Osteoblast (primary cell): ENCODE results near the gene NTMT1. TPM values are rescaled to one million over a fixed set of nuclear protein-coding genes. Genes with fewer than 3 reads are reported as not detected.
A peak's percentile ranks its signal among the peaks of the same experiment; 100 is the strongest.

Experiments used
- DNase-seq: peaks from one replicate; pipeline ENCODE4 v3.0.0; 2011; ENCODE audit warnings: low spot score, mixed read lengths; ENCODE audit not compliant: insufficient read length; ENCODE audit errors: missing footprints
- H2AFZ ChIP-seq: 2 replicates; pipeline ENCODE4 v1.6.0; 2011; ENCODE audit warnings: mild to moderate bottlenecking, low read length
- H3K27ac ChIP-seq: 2 replicates; pipeline ENCODE4 v1.5.1; 2011; ENCODE audit warnings: mild to moderate bottlenecking, low read depth, low read length, moderate library complexity
- H3K27me3 ChIP-seq: 2 replicates; pipeline ENCODE4 v1.6.0; 2012; ENCODE audit warnings: mild to moderate bottlenecking, control low read depth, inconsistent platforms, low read length, moderate library complexity; ENCODE audit not compliant: insufficient read depth
- H3K36me3 ChIP-seq: 2 replicates; pipeline ENCODE4 v1.5.1; 2011; ENCODE audit warnings: mild to moderate bottlenecking, low read length, control low read depth, moderate library complexity; ENCODE audit not compliant: insufficient read depth
- H3K4me1 ChIP-seq: 2 replicates; pipeline ENCODE4 v1.5.1; 2011; ENCODE audit warnings: mild to moderate bottlenecking, low read length, control low read depth, moderate library complexity; ENCODE audit not compliant: insufficient read depth
- H3K4me2 ChIP-seq: 2 replicates; pipeline ENCODE4 v1.6.0; 2011; ENCODE audit warnings: mild to moderate bottlenecking, low read length; ENCODE audit not compliant: insufficient read depth
- H3K4me3 ChIP-seq: fragments of 200-600 bp; sonication (generic); 3 replicates; pipeline ENCODE4 v1.5.1; 2012; ENCODE audit warnings: mild to moderate bottlenecking, low read length, inconsistent platforms; ENCODE audit not compliant: insufficient read depth
- H3K79me2 ChIP-seq: 2 replicates; pipeline ENCODE4 v1.6.0; 2012; ENCODE audit warnings: mild to moderate bottlenecking, low read length, control low read depth, inconsistent platforms; ENCODE audit not compliant: insufficient read depth
- H3K9me3 ChIP-seq: 2 replicates; pipeline ENCODE4 v1.5.1; 2011; ENCODE audit warnings: low read depth, low read length, control low read depth
- H4K20me1 ChIP-seq: 2 replicates; pipeline ENCODE4 v1.6.0; 2012; ENCODE audit warnings: mild to moderate bottlenecking, low read length, control low read depth; ENCODE audit not compliant: insufficient read depth
- total RNA-seq: library from RNA; depleted of rRNA; stranded (reverse); fragments of >200 nt; gene quantifications from 2 replicates; pipeline ENCODE4 v1.2.3, GENCODE V29; 2012
- TF ChIP-seq, protein P1 (sequence below): IDR thresholded peaks from 2 replicates; pipeline ENCODE4 v1.5.1; 2011; ENCODE audit warnings: mild to moderate bottlenecking, low read depth, low read length, moderate library complexity; ENCODE audit errors: extremely low read depth

NTMT1 gene
- total RNA-seq, 1 donor, result 26.4 TPM

DNA sequence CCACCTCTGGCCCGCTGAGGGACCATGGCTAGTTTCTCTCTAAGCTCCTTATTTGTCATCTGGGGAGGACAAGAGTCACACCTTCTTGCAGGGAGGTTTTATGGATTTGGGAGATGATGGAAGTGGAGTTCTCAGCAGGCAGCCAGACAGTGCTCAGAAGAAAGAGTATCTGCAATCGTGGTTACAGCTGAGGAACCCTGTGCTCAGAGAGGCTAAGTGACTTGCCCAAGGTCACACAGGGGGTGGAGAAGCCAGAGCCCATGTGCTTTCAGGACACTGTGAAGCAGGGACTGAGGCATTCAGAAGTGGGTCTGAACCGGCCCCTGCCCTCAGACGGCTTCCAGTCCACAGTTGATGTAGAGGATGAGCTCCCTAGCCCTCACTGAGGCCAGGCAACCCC is 50.3 kb downstream of the NTMT1 start:
- H3K9me3 ChIP-seq, result no peaks in the 10 kb centered on the region
- no peak overlapping the region for H3K4me3 ChIP-seq
- H3K4me2 ChIP-seq, result no peak overlapping the region
- H2AFZ ChIP-seq, result no peak overlapping the region
- peaks cover 16% of the 10 kb centered on the region for H3K4me1 ChIP-seq
- H3K27me3 ChIP-seq, result no peaks in the 10 kb centered on the region
- no peak overlapping the region for H3K27ac ChIP-seq
- TF ChIP-seq, protein P1, sequence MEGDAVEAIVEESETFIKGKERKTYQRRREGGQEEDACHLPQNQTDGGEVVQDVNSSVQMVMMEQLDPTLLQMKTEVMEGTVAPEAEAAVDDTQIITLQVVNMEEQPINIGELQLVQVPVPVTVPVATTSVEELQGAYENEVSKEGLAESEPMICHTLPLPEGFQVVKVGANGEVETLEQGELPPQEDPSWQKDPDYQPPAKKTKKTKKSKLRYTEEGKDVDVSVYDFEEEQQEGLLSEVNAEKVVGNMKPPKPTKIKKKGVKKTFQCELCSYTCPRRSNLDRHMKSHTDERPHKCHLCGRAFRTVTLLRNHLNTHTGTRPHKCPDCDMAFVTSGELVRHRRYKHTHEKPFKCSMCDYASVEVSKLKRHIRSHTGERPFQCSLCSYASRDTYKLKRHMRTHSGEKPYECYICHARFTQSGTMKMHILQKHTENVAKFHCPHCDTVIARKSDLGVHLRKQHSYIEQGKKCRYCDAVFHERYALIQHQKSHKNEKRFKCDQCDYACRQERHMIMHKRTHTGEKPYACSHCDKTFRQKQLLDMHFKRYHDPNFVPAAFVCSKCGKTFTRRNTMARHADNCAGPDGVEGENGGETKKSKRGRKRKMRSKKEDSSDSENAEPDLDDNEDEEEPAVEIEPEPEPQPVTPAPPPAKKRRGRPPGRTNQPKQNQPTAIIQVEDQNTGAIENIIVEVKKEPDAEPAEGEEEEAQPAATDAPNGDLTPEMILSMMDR, result no peak
- H3K36me3 ChIP-seq, result no peaks in the 10 kb centered on the region
- peak; percentile 73 for DNase-seq
- H3K79me2 ChIP-seq, result peaks cover 57% of the 10 kb centered on the region
- peaks cover 70% of the 10 kb centered on the region for H4K20me1 ChIP-seq

DNA sequence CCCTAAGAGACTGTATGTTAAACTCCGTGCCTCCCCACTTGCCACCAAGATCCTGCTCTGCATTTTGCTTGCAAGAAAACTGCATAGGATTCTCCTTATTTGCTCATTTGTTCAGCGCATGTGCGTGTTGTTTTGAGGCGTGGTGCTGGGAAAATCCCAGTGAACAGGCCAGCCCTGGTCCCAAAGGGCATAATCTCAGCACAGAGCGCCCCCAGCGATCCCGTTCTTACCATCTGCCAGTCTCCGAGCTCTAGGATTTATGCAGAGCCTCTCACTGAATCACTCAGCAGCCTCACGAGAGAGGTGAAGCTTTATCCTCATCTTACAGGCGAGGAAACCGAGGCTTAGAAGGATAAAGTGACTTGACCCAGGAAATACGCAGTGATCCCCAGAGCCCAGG is 51.0 kb downstream of the NTMT1 start:
- Histone ChIP-seq H3K36me3 (no peaks in the 10 kb centered on the region), H3K79me2 (peaks cover 51% of the 10 kb centered on the region), H4K20me1 (peaks cover 65% of the 10 kb centered on the region), H2AFZ (no peak overlapping the region), H3K27me3 (no peaks in the 10 kb centered on the region), H3K9me3 (no peaks in the 10 kb centered on the region), H3K4me3 (no peak overlapping the region), H3K27ac (no peak overlapping the region), H3K4me1 (peaks cover 9% of the 10 kb centered on the region), H3K4me2 (no peak overlapping the region)
- DNase-seq, result peak; percentile 97
- TF ChIP-seq, protein P1, result peak; percentile 37

DNA sequence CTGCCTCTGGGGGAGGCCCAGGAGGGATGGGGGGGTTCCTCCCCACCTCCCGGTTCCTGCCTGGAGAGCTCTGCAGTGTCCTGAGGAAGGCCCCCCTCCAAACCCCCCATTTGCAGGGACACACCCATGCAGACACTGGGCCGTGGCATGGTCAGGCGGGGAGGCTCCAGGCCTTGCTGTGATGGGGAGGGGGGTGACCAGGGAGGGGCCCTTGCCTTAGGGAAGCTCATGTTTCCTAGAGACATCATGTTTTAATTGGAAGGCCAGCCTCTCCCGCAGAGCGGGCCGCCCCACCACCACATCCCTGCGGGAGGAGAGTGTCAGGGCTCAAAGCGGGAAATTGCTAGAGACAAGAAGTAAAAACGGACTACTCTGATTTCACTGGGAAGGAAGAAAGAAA is 51.5 kb downstream of the NTMT1 start:
- Histone ChIP-seq H3K9me3 (no peaks in the 10 kb centered on the region), H3K4me3 (no peak overlapping the region), H3K27ac (no peak overlapping the region), H3K27me3 (no peaks in the 10 kb centered on the region), H2AFZ (no peak overlapping the region), H3K79me2 (peaks cover 46% of the 10 kb centered on the region), H3K36me3 (no peaks in the 10 kb centered on the region), H4K20me1 (peaks cover 67% of the 10 kb centered on the region), H3K4me2 (no peak overlapping the region), H3K4me1 (peaks cover 8% of the 10 kb centered on the region)
- TF ChIP-seq, protein P1, result no peak
- DNase-seq, result peak; percentile 81

DNA sequence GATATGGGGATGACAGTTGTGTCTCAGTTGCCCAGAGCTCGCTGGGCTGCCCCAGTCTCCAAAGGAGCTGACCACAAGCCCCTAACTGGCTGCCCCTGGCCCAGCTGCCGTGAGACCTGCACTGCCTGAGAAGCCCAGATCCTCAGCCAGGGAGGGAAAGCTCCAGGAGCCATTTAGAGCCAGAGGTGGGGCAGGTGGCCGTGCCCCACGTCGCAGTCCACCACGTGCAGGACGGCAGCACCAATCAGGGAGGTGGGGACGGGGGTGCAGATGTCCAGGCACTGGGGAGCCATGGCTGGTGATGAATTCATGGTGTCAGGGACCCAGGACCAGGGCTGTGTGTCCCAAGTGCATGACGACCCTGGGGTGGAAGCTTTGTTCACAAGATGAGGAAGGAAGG is 52.9 kb downstream of the NTMT1 start:
- H4K20me1 ChIP-seq, result peaks cover 57% of the 10 kb centered on the region
- no peak overlapping the region for H3K4me3 ChIP-seq
- H3K79me2 ChIP-seq, result peaks cover 42% of the 10 kb centered on the region
- no peaks in the 10 kb centered on the region for H3K36me3 ChIP-seq
- TF ChIP-seq, protein P1, result no peak
- no peak overlapping the region for H3K27ac ChIP-seq
- peak; percentile 31 for DNase-seq
- H3K27me3 ChIP-seq, result no peaks in the 10 kb centered on the region
- H3K4me1 ChIP-seq, result peaks cover 8% of the 10 kb centered on the region
- no peak overlapping the region for H2AFZ ChIP-seq
- no peaks in the 10 kb centered on the region for H3K9me3 ChIP-seq
- H3K4me2 ChIP-seq, result no peak overlapping the region
